Smooth muscle cell (in vitro differentiated cells): ENCODE results near the gene L1CAM. TPM values are rescaled to one million over a fixed set of nuclear protein-coding genes. Genes with fewer than 3 reads are reported as not detected.

Source experiments
- DNase-seq: peaks from one replicate; lab custom pipeline; 2025; ENCODE audit not compliant: unreplicated experiment; lab: John Stamatoyannopoulos, UW
- H2AFZ ChIP-seq: fragments of 200-600 bp; sonication (generic); 2 replicates; pipeline ENCODE4 v1.6.0; 2016; ENCODE audit warnings: antibody characterized with exemption, low read depth, mild to moderate bottlenecking
- H3F3A ChIP-seq: fragments of 200-600 bp; sonication (generic); 2 replicates; pipeline ENCODE4 v1.6.0; 2017; ENCODE audit warnings: antibody characterized with exemption, low read depth
- H3K27ac ChIP-seq: fragments of 200-600 bp; sonication (generic); 2 replicates; pipeline ENCODE4 v1.5.1; 2016; ENCODE audit warnings: low read depth, mild to moderate bottlenecking
- H3K27me3 ChIP-seq: fragments of 200-600 bp; sonication (generic); 2 replicates; pipeline ENCODE4 v1.6.1; 2016; ENCODE audit warnings: low read depth, mild to moderate bottlenecking
- H3K36me3 ChIP-seq: fragments of 200-600 bp; sonication (generic); 2 replicates; pipeline ENCODE4 v1.5.1; 2016; ENCODE audit warnings: low read depth
- H3K4me1 ChIP-seq: fragments of 200-600 bp; sonication (generic); 2 replicates; pipeline ENCODE4 v1.5.1; 2016; ENCODE audit warnings: low read depth
- H3K4me2 ChIP-seq: fragments of 200-600 bp; sonication (generic); 2 replicates; pipeline ENCODE4 v1.6.0; 2016; ENCODE audit warnings: mild to moderate bottlenecking
- H3K4me3 ChIP-seq: fragments of 200-600 bp; sonication (generic); 2 replicates; pipeline ENCODE4 v1.5.1; 2016; ENCODE audit warnings: mild to moderate bottlenecking
- H3K79me2 ChIP-seq: fragments of 200-600 bp; sonication (generic); 2 replicates; pipeline ENCODE4 v1.6.0; 2016; ENCODE audit warnings: low read depth, mild to moderate bottlenecking
- H3K9ac ChIP-seq: fragments of 200-600 bp; sonication (generic); 2 replicates; pipeline ENCODE4 v1.6.0; 2016; ENCODE audit warnings: low read depth
- H3K9me3 ChIP-seq: fragments of 200-600 bp; sonication (generic); replicated peaks from 2 replicates; pipeline ENCODE4 v1.5.1; 2016; ENCODE audit warnings: low read depth
- H4K20me1 ChIP-seq: fragments of 200-600 bp; sonication (generic); 2 replicates; pipeline ENCODE4 v1.6.0; 2016; ENCODE audit warnings: low read depth
- WGBS: methylation state at CpG from one replicate; pipeline ENCODE4 v1.1.7; 2016; ENCODE audit warnings: low lambda C conversion rate; 5-methylcytosine and 5-hydroxymethylcytosine counted together
- polyA plus RNA-seq: library from polyadenylated mRNA; unstranded; fragments of >200 nt; fragmentation: Nextera tagmentation; extraction: Ambion mirVana; gene quantifications from 2 replicates; pipeline ENCODE4 v1.2.1, GENCODE V29; 2016
- total RNA-seq: library from RNA; depleted of rRNA; stranded (reverse); fragments of >200 nt; gene quantifications from 2 replicates; pipeline ENCODE4 v1.2.3, GENCODE V29; 2014
- TF ChIP-seq, protein P1 (sequence below): fragments of 200-600 bp; sonication (generic); IDR thresholded peaks from 2 replicates; pipeline ENCODE4 v1.5.1; 2017; ENCODE audit warnings: borderline replicate concordance, mild to moderate bottlenecking, antibody characterized with exemption; ENCODE audit not compliant: insufficient read depth, poor library complexity, severe bottlenecking

The L1CAM gene
- total and polyA plus RNA-seq, 2 experiments from 2014 or later, result 27.2 to 68.7 TPM

- H3K4me2 ChIP-seq, result no peak overlapping the region
These were observed 17.1 kb downstream of the L1CAM start for GRCh38 chrX:153868576-153869472.

DNA sequence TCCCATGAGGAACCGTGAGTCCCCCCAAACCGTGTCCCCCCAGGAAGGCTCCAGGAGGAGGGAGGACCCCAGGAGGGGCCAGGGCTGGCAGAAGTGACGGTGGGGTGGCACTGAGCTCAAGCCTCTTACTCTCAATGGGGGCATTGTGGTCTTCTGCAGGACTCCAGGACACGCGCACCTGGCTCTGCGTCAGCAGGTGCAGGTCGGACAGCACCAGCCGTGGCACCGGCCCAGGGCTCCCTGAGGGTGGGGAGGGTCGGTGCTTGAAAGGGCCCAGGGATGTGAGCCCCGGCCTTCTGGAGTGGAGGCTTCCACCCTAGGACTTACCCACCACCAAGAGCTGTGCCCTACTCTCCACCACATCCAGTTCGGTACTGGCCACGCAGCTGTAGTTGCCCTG lies 18.3 kb downstream of the L1CAM start:
- H3K4me2 ChIP-seq, result no peak overlapping the region
- no peaks in the 10 kb centered on the region for H3K27me3 ChIP-seq
- H3K4me3 ChIP-seq, result no peak overlapping the region
- TF ChIP-seq, protein P1, sequence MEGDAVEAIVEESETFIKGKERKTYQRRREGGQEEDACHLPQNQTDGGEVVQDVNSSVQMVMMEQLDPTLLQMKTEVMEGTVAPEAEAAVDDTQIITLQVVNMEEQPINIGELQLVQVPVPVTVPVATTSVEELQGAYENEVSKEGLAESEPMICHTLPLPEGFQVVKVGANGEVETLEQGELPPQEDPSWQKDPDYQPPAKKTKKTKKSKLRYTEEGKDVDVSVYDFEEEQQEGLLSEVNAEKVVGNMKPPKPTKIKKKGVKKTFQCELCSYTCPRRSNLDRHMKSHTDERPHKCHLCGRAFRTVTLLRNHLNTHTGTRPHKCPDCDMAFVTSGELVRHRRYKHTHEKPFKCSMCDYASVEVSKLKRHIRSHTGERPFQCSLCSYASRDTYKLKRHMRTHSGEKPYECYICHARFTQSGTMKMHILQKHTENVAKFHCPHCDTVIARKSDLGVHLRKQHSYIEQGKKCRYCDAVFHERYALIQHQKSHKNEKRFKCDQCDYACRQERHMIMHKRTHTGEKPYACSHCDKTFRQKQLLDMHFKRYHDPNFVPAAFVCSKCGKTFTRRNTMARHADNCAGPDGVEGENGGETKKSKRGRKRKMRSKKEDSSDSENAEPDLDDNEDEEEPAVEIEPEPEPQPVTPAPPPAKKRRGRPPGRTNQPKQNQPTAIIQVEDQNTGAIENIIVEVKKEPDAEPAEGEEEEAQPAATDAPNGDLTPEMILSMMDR, result no peak
- no peaks in the 10 kb centered on the region for H3K4me1 ChIP-seq
- H3K27ac ChIP-seq, result no peak overlapping the region
- no peaks in the 10 kb centered on the region for H3K36me3 ChIP-seq
- no peak for DNase-seq
- H2AFZ ChIP-seq, result no peak overlapping the region
- no peaks in the 10 kb centered on the region for H3K79me2 ChIP-seq
- peaks cover under 1% of the 10 kb centered on the region for H4K20me1 ChIP-seq
- no peak overlapping the region for H3K9ac ChIP-seq
- H3K9me3 ChIP-seq, result no peaks in the 10 kb centered on the region
- 94% methylated on average over 13 of the region's 13 CpGs for WGBS
- no peaks in the 10 kb centered on the region for H3F3A ChIP-seq

More at GRCh38 chrX:153868576-153869472, 17.1 kb downstream of the L1CAM start:
- H3K27me3 ChIP-seq, result no peaks in the 10 kb centered on the region
- H3K79me2 ChIP-seq, result no peaks in the 10 kb centered on the region
- no peaks in the 10 kb centered on the region for H3K9me3 ChIP-seq
- peaks cover 12% of the 10 kb centered on the region for H4K20me1 ChIP-seq
- H3F3A ChIP-seq, result no peaks in the 10 kb centered on the region
- no peaks in the 10 kb centered on the region for H3K4me1 ChIP-seq
- no peak overlapping the region for H3K27ac ChIP-seq
- no peak overlapping the region for H3K4me3 ChIP-seq
- WGBS, result 92% methylated on average over 26 of the region's 26 CpGs
- H3K9ac ChIP-seq, result no peak overlapping the region
- no peak overlapping the region for H2AFZ ChIP-seq
- TF ChIP-seq, protein P1, result no peak
- no peak for DNase-seq
- no peaks in the 10 kb centered on the region for H3K36me3 ChIP-seq

- H3K4me1 ChIP-seq, result no peaks in the 10 kb centered on the region
- H3K4me2 ChIP-seq, result no peak overlapping the region
- no peaks in the 10 kb centered on the region for H3K27me3 ChIP-seq
- H3K4me3 ChIP-seq, result no peak overlapping the region
- no peaks in the 10 kb centered on the region for H3K36me3 ChIP-seq
- H2AFZ ChIP-seq, result no peak overlapping the region
- H3K79me2 ChIP-seq, result no peaks in the 10 kb centered on the region
- DNase-seq, result no peak
- TF ChIP-seq, protein P1, result no peak
- no peak overlapping the region for H3K27ac ChIP-seq
- H3F3A ChIP-seq, result no peaks in the 10 kb centered on the region
- H3K9me3 ChIP-seq, result no peaks in the 10 kb centered on the region
- WGBS, result 90% methylated on average over 9 of the region's 9 CpGs
- no peak overlapping the region for H3K9ac ChIP-seq
- no peaks in the 10 kb centered on the region for H4K20me1 ChIP-seq
These were observed 18.8 kb downstream of the L1CAM start for GRCh38 chrX:153867139-153867538.
